A549 (cell line): ENCODE data around the gene PCOLCE2.

Experiments
- CTCF ChIP-seq: fragments of >200 bp; sonication (Bioruptor Twin); formaldehyde crosslinking; IDR thresholded peaks from 3 replicates; pipeline ENCODE4 v1.5.1; 2016
- POLR2A ChIP-seq: IDR thresholded peaks from 2 replicates; pipeline ENCODE4 v1.6.1; 2012; ENCODE audit warnings: mild to moderate bottlenecking, low read length
- ZFP36 ChIP-seq: fragments of 450-650 bp; IDR thresholded peaks from 2 replicates; pipeline ENCODE4 v1.6.1; 2014; ENCODE audit warnings: borderline replicate concordance; ENCODE audit not compliant: partially characterized antibody

GRCh38 chr3:142915636-142916035, 26.8 kb upstream of the PCOLCE2 start:
- no peak for TF ChIP-seq POLR2A
- TF ChIP-seq ZFP36: no peak
- no peak for TF ChIP-seq CTCF
